Esophagus squamous epithelium (tissue), 4 donors: ENCODE data around the gene IQSEC3.

ENCODE experiments used
- POLR2A ChIP-seq, 4 donors: fragments of 450-650 bp; IDR thresholded peaks; one replicate each; pipeline ENCODE4 v1.6.1; 2017; ENCODE audit warnings: antibody characterized with exemption in 4 of 4, mild to moderate bottlenecking in 4 of 4, moderate library complexity in 3 of 4
- TF ChIP-seq, protein P1 (sequence below), 6 experiments: fragments of 450-650 bp in 4 of 6; fragments of 200-600 bp in 2 of 6; sonication (generic) in 2 of 6; IDR thresholded peaks; one replicate each; pipeline ENCODE4 v1.5.1; 2016 to 2019; ENCODE audit warnings: antibody characterized with exemption in 6 of 6, mild to moderate bottlenecking in 4 of 6, moderate library complexity in 4 of 6

DNA sequence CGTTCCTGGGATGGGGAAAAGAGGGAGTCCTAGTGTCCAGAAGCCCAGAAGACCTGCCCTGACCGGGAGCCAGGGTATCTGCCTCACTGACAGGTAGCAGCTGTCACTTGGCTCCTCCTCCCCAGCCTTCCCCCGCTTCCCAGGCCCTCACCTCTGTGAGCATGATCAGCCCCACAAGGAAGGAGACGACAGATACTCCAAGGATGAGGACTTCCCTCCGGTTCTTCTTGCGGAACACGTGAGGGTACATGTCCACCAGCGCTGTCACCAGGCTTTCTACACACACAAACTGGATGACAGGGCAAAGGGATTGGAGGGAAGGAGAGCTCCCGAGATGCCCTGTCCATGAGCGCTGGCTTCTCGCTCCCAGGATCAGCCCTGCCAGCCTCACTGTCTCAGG lies 157.3 kb downstream of the IQSEC3 start:
- TF ChIP-seq, protein P1, sequence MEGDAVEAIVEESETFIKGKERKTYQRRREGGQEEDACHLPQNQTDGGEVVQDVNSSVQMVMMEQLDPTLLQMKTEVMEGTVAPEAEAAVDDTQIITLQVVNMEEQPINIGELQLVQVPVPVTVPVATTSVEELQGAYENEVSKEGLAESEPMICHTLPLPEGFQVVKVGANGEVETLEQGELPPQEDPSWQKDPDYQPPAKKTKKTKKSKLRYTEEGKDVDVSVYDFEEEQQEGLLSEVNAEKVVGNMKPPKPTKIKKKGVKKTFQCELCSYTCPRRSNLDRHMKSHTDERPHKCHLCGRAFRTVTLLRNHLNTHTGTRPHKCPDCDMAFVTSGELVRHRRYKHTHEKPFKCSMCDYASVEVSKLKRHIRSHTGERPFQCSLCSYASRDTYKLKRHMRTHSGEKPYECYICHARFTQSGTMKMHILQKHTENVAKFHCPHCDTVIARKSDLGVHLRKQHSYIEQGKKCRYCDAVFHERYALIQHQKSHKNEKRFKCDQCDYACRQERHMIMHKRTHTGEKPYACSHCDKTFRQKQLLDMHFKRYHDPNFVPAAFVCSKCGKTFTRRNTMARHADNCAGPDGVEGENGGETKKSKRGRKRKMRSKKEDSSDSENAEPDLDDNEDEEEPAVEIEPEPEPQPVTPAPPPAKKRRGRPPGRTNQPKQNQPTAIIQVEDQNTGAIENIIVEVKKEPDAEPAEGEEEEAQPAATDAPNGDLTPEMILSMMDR (IDR thresholded peaks at IDR 0.05): no peak
- TF ChIP-seq POLR2A (IDR thresholded peaks at IDR 0.05): no peak
